MM.1S (cell line): ENCODE results near the gene PIBF1.

Source experiments
- DNase-seq: peaks from one replicate; pipeline ENCODE4 v3.0.0-alpha.2; 2015
- H2AFZ ChIP-seq: fragments of 300-600 bp; sonication (generic); 2 replicates; pipeline ENCODE4 v1.6.0; 2016; ENCODE audit warnings: antibody characterized with exemption, low read length
- H3F3A ChIP-seq: fragments of 300-600 bp; sonication (generic); 2 replicates; pipeline ENCODE4 v1.6.1; 2016; ENCODE audit warnings: mild to moderate bottlenecking, antibody characterized with exemption, low read length, moderate library complexity, mixed read lengths; ENCODE audit not compliant: insufficient read depth
- H3K27ac ChIP-seq: fragments of 300-600 bp; sonication (generic); 2 replicates; pipeline ENCODE4 v1.5.1; 2016; ENCODE audit warnings: mild to moderate bottlenecking, low read length
- H3K27me3 ChIP-seq: fragments of 300-600 bp; sonication (generic); replicated peaks from 2 replicates; pipeline ENCODE4 v1.6.0; 2016; ENCODE audit warnings: low read length; ENCODE audit not compliant: insufficient read depth
- H3K36me3 ChIP-seq: fragments of 300-600 bp; sonication (generic); replicated peaks from 2 replicates; pipeline ENCODE4 v1.6.1; 2016; ENCODE audit warnings: mild to moderate bottlenecking, low read length, mixed read lengths; ENCODE audit not compliant: insufficient read depth
- H3K4me1 ChIP-seq: fragments of 300-600 bp; sonication (generic); 2 replicates; pipeline ENCODE4 v1.6.1; 2016; ENCODE audit warnings: low read length, mixed read lengths
- H3K4me2 ChIP-seq: fragments of 300-600 bp; sonication (generic); 2 replicates; pipeline ENCODE4 v1.6.0; 2016; ENCODE audit warnings: low read depth, low read length
- H3K4me3 ChIP-seq: fragments of 300-600 bp; sonication (generic); 2 replicates; pipeline ENCODE4 v1.5.1; 2016; ENCODE audit warnings: low read length, mixed read lengths
- H3K79me2 ChIP-seq: fragments of 300-600 bp; sonication (generic); 2 replicates; pipeline ENCODE4 v1.6.1; 2016; ENCODE audit warnings: mixed run types, low read length, mixed read lengths
- H3K9ac ChIP-seq: fragments of 300-600 bp; sonication (generic); 2 replicates; pipeline ENCODE4 v1.6.1; 2016; ENCODE audit warnings: low read length, mixed read lengths
- H3K9me2 ChIP-seq: fragments of 300-600 bp; sonication (generic); replicated peaks from 2 replicates; pipeline ENCODE4 v1.6.1; 2016; ENCODE audit warnings: mild to moderate bottlenecking, low read length, mixed read lengths; ENCODE audit not compliant: insufficient read depth
- H3K9me3 ChIP-seq: fragments of 300-600 bp; sonication (generic); replicated peaks from 2 replicates; pipeline ENCODE4 v1.6.1; 2016; ENCODE audit warnings: mild to moderate bottlenecking, low read length, mixed read lengths; ENCODE audit not compliant: insufficient read depth
- H4K20me1 ChIP-seq: fragments of 300-600 bp; sonication (generic); 2 replicates; pipeline ENCODE4 v1.6.1; 2016; ENCODE audit warnings: mild to moderate bottlenecking, low read length, moderate library complexity, mixed read lengths; ENCODE audit not compliant: insufficient read depth
- CTCF ChIP-seq: fragments of 300-600 bp; sonication (generic); IDR thresholded peaks from 2 replicates; pipeline ENCODE4 v1.5.1; 2016; ENCODE audit warnings: antibody characterized with exemption, low read length, mixed read lengths
- EZH2 ChIP-seq: fragments of 300-600 bp; sonication (generic); optimal IDR thresholded peaks from 2 replicates; pipeline ENCODE3; 2017; ENCODE audit warnings: low read depth, mild to moderate bottlenecking, antibody characterized with exemption, low read length, mixed read lengths
- EZH2phosphoT487 ChIP-seq: fragments of 300-600 bp; sonication (generic); IDR thresholded peaks from 2 replicates; pipeline ENCODE4 v1.6.1; 2018; ENCODE audit warnings: antibody characterized with exemption, low read length

The PIBF1 gene

GRCh38 chr13:73059460-73060250 lies 277.7 kb downstream of the PIBF1 start:
- H3K4me2 ChIP-seq, result peak overlapping the region; percentile 41; the same call in 1 of the 2 replicates
- DNase-seq, result peak; percentile 54
- no peaks in the 10 kb centered on the region for H3K9me3 ChIP-seq
- H3K27ac ChIP-seq, result no peak overlapping the region
- peak overlapping the region; percentile 74 for H3K4me3 ChIP-seq
- H3K79me2 ChIP-seq, result no peaks in the 10 kb centered on the region
- H3K9me2 ChIP-seq, result no peaks in the 10 kb centered on the region
- no peaks in the 10 kb centered on the region for H3K4me1 ChIP-seq
- H3F3A ChIP-seq, result no peaks in the 10 kb centered on the region
- no peaks in the 10 kb centered on the region for H3K27me3 ChIP-seq
- no peaks in the 10 kb centered on the region for H3K36me3 ChIP-seq
- no peak overlapping the region for H2AFZ ChIP-seq
- no peak for TF ChIP-seq EZH2
- peak; percentile 8; the same call in 1 of the 2 replicates for TF ChIP-seq CTCF
- no peaks in the 10 kb centered on the region for H4K20me1 ChIP-seq
- peak overlapping the region; percentile 21; the same call in 1 of the 2 replicates for H3K9ac ChIP-seq

GRCh38 chr13:73060251-73061160 lies 278.6 kb downstream of the PIBF1 start:
- H3K4me3 ChIP-seq, result peak overlapping the region; percentile 58; the same call in 1 of the 2 replicates
- TF ChIP-seq EZH2, result no peak
- no peak for TF ChIP-seq CTCF
- TF ChIP-seq EZH2phosphoT487, result no peak
- no peaks in the 10 kb centered on the region for H3K27me3 ChIP-seq
- H2AFZ ChIP-seq, result no peak overlapping the region
- H3K27ac ChIP-seq, result no peak overlapping the region
- H3K9me2 ChIP-seq, result no peaks in the 10 kb centered on the region
- no peaks in the 10 kb centered on the region for H3K36me3 ChIP-seq
- no peak overlapping the region; the same call in 1 of the 2 replicates for H3K9ac ChIP-seq
- H4K20me1 ChIP-seq, result no peaks in the 10 kb centered on the region
- DNase-seq, result no peak
- no peaks in the 10 kb centered on the region for H3K9me3 ChIP-seq
- peak overlapping the region; percentile 41; the same call in 1 of the 2 replicates for H3K4me2 ChIP-seq
- no peaks in the 10 kb centered on the region for H3K4me1 ChIP-seq
- H3K79me2 ChIP-seq, result no peaks in the 10 kb centered on the region
- H3F3A ChIP-seq, result no peaks in the 10 kb centered on the region

DNA sequence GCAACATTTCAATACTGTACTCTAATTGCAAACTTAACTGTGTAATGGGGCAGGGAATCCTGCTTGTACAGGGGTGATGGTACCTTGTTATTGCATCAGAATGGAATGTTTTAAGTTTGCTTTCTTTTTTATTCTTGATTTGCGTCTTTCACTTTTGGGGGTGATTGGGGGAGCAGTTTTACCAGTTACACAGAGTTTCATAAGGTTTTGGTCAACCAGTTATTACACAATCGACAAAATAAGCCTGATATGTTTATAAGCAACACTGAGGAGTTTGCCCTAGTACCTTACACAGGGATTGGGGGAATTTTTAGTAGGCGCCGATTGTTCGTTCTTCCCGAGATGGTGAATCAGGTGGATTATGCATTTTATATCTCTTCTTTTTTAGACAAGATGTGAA lies 279.5 kb downstream of the PIBF1 start:
- no peaks in the 10 kb centered on the region for H3K36me3 ChIP-seq
- no peak overlapping the region for H3K4me3 ChIP-seq
- no peaks in the 10 kb centered on the region for H3K27me3 ChIP-seq
- no peaks in the 10 kb centered on the region for H3K9me3 ChIP-seq
- no peaks in the 10 kb centered on the region for H3K79me2 ChIP-seq
- no peaks in the 10 kb centered on the region for H3K9me2 ChIP-seq
- no peak overlapping the region for H2AFZ ChIP-seq
- TF ChIP-seq EZH2 (no peak), CTCF (no peak), EZH2phosphoT487 (no peak)
- no peaks in the 10 kb centered on the region for H4K20me1 ChIP-seq
- no peak for DNase-seq
- H3K4me1 ChIP-seq, result no peaks in the 10 kb centered on the region
- no peak overlapping the region for H3K27ac ChIP-seq
- no peak overlapping the region for H3K4me2 ChIP-seq
- H3F3A ChIP-seq, result no peaks in the 10 kb centered on the region
- no peak overlapping the region for H3K9ac ChIP-seq
